Measurements from ENCODE around the gene SLC9A7. TPM values are rescaled to one million over a fixed set of nuclear protein-coding genes. Genes with fewer than 3 reads are reported as not detected.

SLC9A7 gene
- total and polyA plus RNA-seq, 2 experiments from 2014 or later, result 2.5 to 15.4 TPM

DNA sequence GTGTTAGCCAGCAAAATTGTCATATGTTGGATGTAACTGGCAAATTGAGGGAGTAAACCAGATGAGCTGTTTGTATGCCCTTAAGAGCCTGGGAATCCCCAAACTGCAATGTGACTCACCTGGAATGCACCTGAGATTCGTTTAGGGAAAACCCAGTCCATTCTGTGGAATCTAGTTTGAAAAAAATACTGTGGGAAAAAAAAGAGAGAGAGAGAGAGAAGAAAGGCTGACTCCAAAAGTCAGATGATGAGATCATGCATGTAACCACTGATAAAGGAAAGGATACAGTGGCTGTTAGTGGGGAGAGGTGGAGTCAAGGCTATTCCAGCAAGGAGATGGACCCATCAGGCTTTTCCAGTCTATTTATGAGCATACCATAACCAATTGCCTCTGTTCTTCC lies 48.5 kb downstream of the SLC9A7 start (continued):
- TF ChIP-seq, protein P1, sequence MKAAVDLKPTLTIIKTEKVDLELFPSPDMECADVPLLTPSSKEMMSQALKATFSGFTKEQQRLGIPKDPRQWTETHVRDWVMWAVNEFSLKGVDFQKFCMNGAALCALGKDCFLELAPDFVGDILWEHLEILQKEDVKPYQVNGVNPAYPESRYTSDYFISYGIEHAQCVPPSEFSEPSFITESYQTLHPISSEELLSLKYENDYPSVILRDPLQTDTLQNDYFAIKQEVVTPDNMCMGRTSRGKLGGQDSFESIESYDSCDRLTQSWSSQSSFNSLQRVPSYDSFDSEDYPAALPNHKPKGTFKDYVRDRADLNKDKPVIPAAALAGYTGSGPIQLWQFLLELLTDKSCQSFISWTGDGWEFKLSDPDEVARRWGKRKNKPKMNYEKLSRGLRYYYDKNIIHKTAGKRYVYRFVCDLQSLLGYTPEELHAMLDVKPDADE (IDR thresholded peaks at IDR 0.05), result no peak
- no peak for TF ChIP-seq ZNF331 (CRISPR knock-in tag; IDR thresholded peaks at IDR 0.05; ENCODE audit: low read depth)
- TF ChIP-seq, protein P2, sequence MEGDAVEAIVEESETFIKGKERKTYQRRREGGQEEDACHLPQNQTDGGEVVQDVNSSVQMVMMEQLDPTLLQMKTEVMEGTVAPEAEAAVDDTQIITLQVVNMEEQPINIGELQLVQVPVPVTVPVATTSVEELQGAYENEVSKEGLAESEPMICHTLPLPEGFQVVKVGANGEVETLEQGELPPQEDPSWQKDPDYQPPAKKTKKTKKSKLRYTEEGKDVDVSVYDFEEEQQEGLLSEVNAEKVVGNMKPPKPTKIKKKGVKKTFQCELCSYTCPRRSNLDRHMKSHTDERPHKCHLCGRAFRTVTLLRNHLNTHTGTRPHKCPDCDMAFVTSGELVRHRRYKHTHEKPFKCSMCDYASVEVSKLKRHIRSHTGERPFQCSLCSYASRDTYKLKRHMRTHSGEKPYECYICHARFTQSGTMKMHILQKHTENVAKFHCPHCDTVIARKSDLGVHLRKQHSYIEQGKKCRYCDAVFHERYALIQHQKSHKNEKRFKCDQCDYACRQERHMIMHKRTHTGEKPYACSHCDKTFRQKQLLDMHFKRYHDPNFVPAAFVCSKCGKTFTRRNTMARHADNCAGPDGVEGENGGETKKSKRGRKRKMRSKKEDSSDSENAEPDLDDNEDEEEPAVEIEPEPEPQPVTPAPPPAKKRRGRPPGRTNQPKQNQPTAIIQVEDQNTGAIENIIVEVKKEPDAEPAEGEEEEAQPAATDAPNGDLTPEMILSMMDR (conservative IDR thresholded peaks at IDR 0.05; ENCODE audit: low read depth in 2 of 2), result no peak

DNA sequence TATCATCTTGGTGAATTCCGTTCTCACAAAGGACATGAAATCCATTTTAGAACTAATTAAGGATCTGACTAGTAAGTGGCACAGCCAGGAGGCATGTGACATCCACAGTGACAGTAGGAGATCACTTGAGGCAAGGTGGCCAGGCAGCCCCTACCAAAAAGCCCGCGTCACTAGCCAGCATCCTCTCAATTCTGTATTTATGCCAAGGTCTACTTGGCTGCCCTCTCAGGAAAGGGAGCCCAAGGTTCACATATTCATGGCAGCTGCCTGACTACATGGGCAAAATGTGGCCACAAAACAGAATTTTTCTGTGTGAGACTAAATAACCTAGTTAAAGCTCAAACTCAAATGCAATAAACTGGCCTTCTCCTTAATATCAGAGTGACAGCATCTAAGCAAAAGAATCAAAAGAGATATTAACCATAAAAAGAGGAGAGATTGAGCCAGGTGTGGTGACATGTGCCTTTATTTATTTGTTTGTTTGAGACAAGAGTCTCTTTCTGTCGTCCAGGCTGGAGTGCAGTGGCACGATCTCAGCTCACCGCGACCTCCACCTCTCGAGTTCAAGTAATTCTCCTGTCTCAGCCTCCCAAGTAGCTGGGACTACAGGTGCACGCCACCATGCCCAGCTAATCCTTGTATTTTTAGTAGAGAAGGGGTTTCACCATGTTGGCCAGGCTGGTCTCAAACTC lies 51.5 kb downstream of the SLC9A7 start:
- ATAC-seq (no peak), DNase-seq (ENCODE audit: low spot score) (no peak)
- peaks cover 8% of the 10 kb centered on the region for H3K79me2 ChIP-seq (replicated peaks; ENCODE audit: insufficient read depth)
- peaks cover 7% of the 10 kb centered on the region for H3K27me3 Mint-ChIP-seq (ENCODE audit: insufficient read depth, low read depth, poor library complexity)
- H3K9me3 Mint-ChIP-seq, result no peaks in the 10 kb centered on the region
- H3K27ac ChIP-seq (ENCODE audit: low read depth), result no peak overlapping the region
- no peaks in the 10 kb centered on the region for H3K27me3 ChIP-seq (ENCODE audit: insufficient read depth)
- no peaks in the 10 kb centered on the region for H3K36me3 ChIP-seq (ENCODE audit: insufficient read depth)
- no peak overlapping the region for H2AFZ ChIP-seq
- no peaks in the 10 kb centered on the region for H3K36me3 Mint-ChIP-seq (ENCODE audit: low read depth)
- H3K27ac Mint-ChIP-seq, result no peak overlapping the region
- H3K4me1 Mint-ChIP-seq, result peaks cover 33% of the 10 kb centered on the region
- no peaks in the 10 kb centered on the region for H3F3A ChIP-seq (replicated peaks; ENCODE audit: low read depth)
- no peak overlapping the region for H3K4me3 Mint-ChIP-seq
- peaks cover 8% of the 10 kb centered on the region; the same call in 1 of the 2 replicates for H3K4me1 ChIP-seq (ENCODE audit: insufficient read depth)
- H3K4me2 ChIP-seq, result no peak overlapping the region
- H3K9me2 ChIP-seq (ENCODE audit: insufficient read depth), result no peaks in the 10 kb centered on the region
- no peak overlapping the region for H3K4me3 ChIP-seq
- no peaks in the 10 kb centered on the region for H4K20me1 ChIP-seq (replicated peaks; ENCODE audit: insufficient read depth)
- TF ChIP-seq JUNB (IDR thresholded peaks at IDR 0.05; ENCODE audit: unreplicated experiment) (no peak), EZH2phosphoT487 (IDR thresholded peaks at IDR 0.05; ENCODE audit: unreplicated experiment) (no peak), NANOG (IDR thresholded peaks at IDR 0.05; ENCODE audit: borderline replicate concordance) (no peak), STAT1 (IDR thresholded peaks at IDR 0.05; ENCODE audit: unreplicated experiment) (no peak), CREB1 (CRISPR knock-in tag; IDR thresholded peaks at IDR 0.05; ENCODE audit: low read depth) (no peak), EZH2 (IDR thresholded peaks at IDR 0.05; ENCODE audit: low read depth, unreplicated experiment) (no peak), ZNF331 (CRISPR knock-in tag; IDR thresholded peaks at IDR 0.05; ENCODE audit: low read depth) (no peak), POLR2AphosphoS5 (IDR thresholded peaks at IDR 0.05; ENCODE audit: low read depth) (no peak)
- TF ChIP-seq, protein P1 (IDR thresholded peaks at IDR 0.05), result no peak
- TF ChIP-seq, protein P2 (conservative IDR thresholded peaks at IDR 0.05; ENCODE audit: low read depth in 2 of 2), result no peak
- TF ChIP-seq, protein P3, sequence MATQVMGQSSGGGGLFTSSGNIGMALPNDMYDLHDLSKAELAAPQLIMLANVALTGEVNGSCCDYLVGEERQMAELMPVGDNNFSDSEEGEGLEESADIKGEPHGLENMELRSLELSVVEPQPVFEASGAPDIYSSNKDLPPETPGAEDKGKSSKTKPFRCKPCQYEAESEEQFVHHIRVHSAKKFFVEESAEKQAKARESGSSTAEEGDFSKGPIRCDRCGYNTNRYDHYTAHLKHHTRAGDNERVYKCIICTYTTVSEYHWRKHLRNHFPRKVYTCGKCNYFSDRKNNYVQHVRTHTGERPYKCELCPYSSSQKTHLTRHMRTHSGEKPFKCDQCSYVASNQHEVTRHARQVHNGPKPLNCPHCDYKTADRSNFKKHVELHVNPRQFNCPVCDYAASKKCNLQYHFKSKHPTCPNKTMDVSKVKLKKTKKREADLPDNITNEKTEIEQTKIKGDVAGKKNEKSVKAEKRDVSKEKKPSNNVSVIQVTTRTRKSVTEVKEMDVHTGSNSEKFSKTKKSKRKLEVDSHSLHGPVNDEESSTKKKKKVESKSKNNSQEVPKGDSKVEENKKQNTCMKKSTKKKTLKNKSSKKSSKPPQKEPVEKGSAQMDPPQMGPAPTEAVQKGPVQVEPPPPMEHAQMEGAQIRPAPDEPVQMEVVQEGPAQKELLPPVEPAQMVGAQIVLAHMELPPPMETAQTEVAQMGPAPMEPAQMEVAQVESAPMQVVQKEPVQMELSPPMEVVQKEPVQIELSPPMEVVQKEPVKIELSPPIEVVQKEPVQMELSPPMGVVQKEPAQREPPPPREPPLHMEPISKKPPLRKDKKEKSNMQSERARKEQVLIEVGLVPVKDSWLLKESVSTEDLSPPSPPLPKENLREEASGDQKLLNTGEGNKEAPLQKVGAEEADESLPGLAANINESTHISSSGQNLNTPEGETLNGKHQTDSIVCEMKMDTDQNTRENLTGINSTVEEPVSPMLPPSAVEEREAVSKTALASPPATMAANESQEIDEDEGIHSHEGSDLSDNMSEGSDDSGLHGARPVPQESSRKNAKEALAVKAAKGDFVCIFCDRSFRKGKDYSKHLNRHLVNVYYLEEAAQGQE (IDR thresholded peaks at IDR 0.05; ENCODE audit: unreplicated experiment), result no peak

Measured in GM23338 (cell line).